HG02885 (cell line): ENCODE results near the gene PROK1.

ENCODE experiments used
- ATAC-seq: cut with Tn5 transposase; IDR thresholded peaks from one replicate; pipeline ENCODE4 v1.9.1; 2021; ENCODE audit warnings: mild to moderate bottlenecking; ENCODE audit not compliant: unreplicated experiment, poor library complexity

Gene PROK1

GRCh38 chr1:110485725-110486124 lies 34.8 kb downstream of the PROK1 start:
- no peak for ATAC-seq

DNA sequence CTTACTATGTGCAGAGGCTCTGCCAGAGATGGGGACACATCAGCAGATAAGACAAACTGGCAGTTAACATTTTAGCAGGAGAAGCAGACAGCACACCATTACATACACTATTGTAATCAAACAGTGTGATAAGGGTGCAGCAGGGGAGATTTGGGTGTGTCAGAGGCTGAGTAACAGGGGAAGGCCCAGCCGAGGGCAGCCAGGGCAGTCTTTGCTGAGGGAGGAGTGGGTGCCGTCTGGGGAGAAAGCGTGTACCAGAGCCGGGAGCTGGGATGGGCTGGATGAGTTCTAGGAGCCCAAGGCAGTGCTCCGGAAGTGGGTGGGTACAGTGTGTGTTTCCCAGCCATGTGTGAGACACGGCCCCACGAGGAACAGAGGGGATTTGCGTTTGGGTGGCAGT lies 36.8 kb downstream of the PROK1 start:
- ATAC-seq = no peak

GRCh38 chr1:110488161-110488560 lies 37.2 kb downstream of the PROK1 start:
- ATAC-seq = no peak

DNA sequence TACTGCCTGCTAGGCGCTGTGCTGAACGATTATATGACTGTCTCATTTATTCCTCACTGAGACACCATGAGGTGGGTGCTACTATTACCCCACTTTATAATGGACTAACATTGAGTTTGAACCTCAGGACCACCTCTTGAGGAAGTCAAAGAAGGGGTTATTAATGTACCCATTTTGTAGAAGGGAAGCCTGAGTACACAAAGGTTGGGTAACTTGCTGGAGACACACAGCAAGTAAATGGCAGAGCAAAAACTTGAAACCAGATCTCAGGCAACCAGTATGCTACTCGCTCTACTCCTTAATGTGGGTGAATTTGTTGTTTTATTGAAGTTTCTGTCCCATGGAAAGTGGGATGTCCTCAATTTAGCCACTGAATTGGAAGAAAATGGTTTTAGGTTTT lies 37.9 kb downstream of the PROK1 start:
- ATAC-seq = no peak

GRCh38 chr1:110489406-110489805 lies 38.5 kb downstream of the PROK1 start:
- ATAC-seq = no peak

DNA sequence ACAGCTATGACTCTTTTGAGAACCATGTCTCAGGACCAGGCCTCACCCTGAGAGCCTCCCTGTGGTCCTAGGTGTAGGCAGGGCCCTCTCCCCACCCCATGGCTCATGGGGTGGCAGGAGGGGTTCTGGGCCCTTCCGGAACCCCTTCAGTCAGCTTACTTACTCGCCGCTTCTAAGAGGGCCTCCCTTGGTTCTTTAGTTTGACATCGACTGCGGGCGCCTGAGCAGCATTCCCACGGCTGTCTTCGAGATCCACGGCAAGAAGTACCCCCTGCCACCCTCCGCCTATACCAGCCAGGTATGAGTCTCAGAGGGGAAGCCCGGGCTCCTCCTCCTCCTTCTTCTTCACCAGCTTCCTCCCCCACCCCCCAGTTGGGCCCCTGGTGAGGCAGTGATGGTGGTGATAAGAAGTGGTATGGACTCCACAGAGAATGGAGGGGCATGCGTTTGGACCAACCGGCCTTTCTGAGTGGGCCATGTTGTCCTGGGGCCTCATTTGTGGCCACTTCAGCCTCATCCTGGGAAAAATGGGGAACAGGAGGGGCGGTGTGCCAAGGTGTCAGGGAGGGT lies 39.1 kb downstream of the PROK1 start:
- no peak for ATAC-seq

DNA sequence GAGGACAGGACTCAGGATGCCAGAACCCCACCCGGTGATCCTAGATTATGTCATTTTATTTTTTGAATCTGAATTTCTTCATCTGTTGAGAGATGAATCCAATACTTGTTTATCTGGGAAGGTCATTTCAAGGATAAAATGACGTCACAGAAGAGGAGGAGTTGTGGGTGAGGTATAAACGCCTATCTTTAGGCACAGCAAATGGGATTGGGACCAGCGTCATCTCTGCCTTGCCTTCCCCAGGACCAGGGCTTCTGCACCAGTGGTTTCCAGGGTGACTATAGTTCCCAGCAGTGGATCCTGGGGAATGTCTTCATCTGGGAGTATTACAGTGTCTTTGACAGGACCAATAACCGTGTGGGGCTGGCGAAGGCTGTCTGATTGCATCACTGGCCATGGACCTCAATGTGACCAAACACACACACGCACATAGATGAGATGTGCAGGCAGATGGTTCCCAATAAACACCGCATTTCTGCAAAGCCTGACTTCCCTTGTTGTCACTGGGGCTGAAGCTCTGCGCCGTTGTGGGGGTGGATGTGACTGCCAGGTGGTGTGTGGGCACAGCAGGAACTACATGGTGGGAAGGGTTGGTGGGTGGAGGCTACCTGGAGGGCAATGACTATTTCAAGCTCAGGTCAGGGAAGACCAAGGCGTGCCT lies 40.0 kb downstream of the PROK1 start:
- no peak for ATAC-seq

GRCh38 chr1:110492573-110492972 lies 41.6 kb downstream of the PROK1 start:
- no peak for ATAC-seq

DNA sequence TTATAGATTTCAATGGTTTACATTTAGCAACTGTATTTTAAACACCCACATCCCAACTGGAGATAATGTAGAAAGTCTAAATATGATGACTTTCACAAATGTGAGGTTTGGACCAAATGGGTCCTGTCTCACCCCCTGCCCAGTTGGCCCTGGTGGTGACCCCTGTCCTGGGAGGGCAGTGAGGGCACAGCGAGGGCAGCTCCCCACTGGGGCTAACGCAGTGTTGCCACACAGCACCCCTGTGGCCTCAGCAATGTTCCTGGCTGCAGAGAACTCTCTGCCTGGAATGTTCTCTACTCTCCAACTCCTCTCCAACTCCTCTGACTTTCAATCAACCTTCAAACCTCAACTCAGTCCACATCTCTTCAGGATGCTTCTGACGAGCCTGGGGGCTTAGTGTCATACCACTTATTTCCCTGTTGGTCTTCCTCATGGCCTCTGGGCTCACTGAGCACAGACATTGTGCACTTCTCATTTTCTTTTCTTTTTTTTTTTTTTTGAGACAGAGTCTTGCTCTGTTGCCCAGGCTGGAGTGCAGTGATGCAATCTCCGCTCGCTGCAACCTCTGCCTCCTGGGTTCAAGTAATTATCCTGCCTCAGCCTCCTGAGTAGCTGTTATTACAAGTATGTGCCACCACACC lies 42.2 kb downstream of the PROK1 start:
- ATAC-seq = no peak

- no peak for ATAC-seq
Observed at GRCh38 chr1:110494036-110494435, 43.1 kb downstream of the PROK1 start.

DNA sequence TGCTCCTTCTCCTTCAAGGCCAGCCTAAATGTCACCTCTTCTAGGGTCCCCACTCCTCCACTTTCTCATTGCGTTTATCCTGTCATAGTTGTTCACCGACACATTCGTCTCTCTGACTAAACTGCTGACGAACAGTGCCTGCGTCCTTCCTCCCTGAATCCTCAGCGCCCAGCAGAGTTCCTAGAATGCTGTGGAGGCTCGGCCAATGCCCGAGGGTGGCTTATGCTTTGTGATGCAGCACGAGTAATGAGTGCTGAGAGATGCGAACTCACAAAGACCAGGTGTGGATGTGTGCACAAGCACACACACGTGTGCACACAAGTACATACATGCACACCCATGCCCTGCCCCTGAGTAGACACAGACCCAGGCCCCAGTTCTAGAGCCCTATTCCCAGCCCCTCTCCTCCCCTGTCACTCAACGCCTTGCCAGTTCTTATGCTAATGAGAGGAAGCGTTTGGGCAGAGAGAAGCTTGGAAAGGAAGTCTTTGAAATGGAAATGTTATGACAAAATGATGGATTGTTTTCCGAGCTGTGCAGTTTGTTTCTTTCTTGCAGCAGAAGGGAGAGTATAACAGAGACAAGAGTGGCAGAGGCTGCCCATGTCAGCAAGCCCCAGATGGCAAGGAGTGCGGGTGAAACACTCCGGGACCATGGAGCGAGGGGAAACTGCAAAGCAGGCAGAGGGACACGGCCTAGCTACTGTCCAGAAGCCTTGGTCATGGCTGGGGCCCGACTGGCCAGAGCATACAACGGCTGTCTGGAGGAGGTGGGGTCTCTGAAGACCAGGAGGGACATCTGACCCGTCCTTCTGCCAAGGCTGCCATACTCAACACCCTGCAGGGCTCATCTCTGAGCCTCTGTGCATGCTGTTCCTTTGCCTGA lies 43.8 kb downstream of the PROK1 start:
- no peak for ATAC-seq

GRCh38 chr1:110495926-110496600 lies 45.1 kb downstream of the PROK1 start:
- ATAC-seq = no peak

GRCh38 chr1:110498270-110498669 lies 47.3 kb downstream of the PROK1 start:
- ATAC-seq = no peak

DNA sequence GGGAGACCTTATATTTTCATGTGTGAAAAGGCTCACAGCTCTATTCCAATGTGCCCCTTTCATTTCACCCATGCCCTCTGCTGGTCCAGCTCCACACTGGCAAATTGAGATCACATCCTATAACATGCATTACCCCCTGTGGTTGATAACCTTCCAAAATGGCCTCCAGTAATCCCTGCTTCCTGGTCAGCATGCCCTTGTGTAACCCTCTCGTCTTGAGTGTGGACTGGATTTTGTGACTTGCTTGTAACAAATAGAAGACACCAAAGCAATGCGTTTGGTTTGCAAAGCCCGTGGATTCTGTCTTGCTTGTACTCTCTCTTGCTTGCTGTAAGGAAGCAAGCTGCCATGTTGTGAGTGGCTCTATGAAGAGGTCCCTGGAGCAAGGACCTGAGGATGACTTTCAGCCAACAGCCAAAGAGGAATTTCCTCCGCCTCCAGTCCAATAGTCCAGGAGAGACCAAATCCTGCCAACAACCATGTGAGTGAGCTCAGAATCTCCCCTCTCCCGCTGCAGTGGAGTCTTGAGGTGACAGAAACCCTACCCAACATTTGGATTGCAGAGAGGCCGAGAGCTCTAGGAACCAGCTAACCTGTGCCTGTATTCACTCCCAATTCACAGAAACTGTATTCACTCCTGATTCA lies 50.7 kb downstream of the PROK1 start:
- no peak for ATAC-seq

- no peak for ATAC-seq
Observed at GRCh38 chr1:110502402-110503151, 51.6 kb downstream of the PROK1 start.

- ATAC-seq = no peak
Observed at GRCh38 chr1:110503471-110503870, 52.5 kb downstream of the PROK1 start.

DNA sequence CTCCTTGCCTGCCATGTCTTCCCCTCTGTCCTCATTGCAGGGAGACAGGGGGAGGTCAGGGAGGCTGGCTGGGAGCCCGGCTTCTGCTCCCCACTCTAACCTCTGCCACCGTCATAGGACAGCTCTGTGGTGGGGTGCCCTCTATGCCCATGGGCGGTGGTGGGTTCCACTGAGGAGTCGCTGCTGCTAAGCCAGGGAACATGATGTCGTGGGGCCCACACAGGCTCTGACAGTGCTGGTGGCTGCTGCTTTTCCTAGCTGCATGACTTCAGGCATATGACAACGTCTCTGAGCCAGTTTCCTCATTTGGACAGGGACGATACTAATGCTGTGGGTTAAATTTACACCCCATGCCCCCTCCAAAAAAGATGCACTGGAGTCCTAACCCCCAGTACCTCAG lies 53.3 kb downstream of the PROK1 start:
- no peak for ATAC-seq

GRCh38 chr1:110505596-110505995 lies 54.6 kb downstream of the PROK1 start:
- ATAC-seq = no peak

DNA sequence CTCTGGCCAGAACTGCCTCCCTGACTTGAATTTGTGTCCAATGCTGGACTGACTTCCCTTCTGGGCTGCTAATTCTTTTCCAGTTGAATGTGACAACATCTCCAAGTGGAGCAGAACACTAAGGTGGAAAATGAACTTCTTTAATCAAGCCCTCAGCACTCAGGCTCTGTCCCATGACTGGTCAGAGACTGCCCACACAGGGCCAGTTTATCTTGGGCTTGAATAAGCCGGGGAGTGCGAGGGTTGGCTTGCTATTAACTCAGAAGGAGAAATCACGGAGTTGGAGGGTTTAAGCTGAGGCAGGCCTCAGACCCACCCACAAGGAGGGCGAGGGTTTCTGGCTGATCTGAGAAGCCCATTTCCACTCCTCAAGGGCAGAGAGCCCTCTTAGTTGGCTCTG lies 55.6 kb downstream of the PROK1 start:
- ATAC-seq = no peak
